IMR-90 (cell line): ENCODE data around the gene RAB27A. TPM values are rescaled to one million over a fixed set of nuclear protein-coding genes. Genes with fewer than 3 reads are reported as not detected.

ENCODE experiments used
- ATAC-seq: fragments of 200-7000 bp; cut with Tn5 transposase; 2 replicates; pipeline ENCODE4 v1.9.1; 2020; ENCODE audit warnings: low read depth, mild to moderate bottlenecking, moderate library complexity
- BruUV-seq: library from RNA; stranded (reverse); fragments of 400-500 nt; replicated peaks from 2 replicates; lab custom pipeline; 2021; lab: Mats Ljungman, UMichigan
- CTCF ChIA-PET: fragments of 300-600 bp; formaldehyde crosslinking; extraction: SDS; loops from one replicate; lab custom pipeline; 2021; ENCODE audit warnings: antibody characterized with exemption; lab: Yijun Ruan, JAX
- POLR2A ChIA-PET: fragments of 300-600 bp; sonication (Branson Sonifier 250); formaldehyde crosslinking; loops from one replicate; lab custom pipeline; 2022; ENCODE audit warnings: antibody characterized with exemption; ENCODE audit not compliant: unreplicated experiment; lab: Charles Lee
- DNase-seq: peaks from one replicate; pipeline ENCODE4 v3.0.0; 2013
- H2AFZ ChIP-seq: replicated peaks from 2 replicates; pipeline ENCODE3; 2013; ENCODE audit warnings: low read length, mild to moderate bottlenecking; ENCODE audit not compliant: poor library complexity
- H2AK5ac ChIP-seq: 2 replicates; pipeline ENCODE4 v1.6.1; 2013; ENCODE audit warnings: low read depth, low read length, inconsistent platforms
- H2AK9ac ChIP-seq: replicated peaks from 2 replicates; pipeline ENCODE3; 2013; ENCODE audit warnings: mild to moderate bottlenecking, low read depth, low read length, moderate library complexity; ENCODE audit not compliant: poor library complexity
- H2BK120ac ChIP-seq: 2 replicates; pipeline ENCODE4 v1.6.1; 2013; ENCODE audit warnings: low read depth, low read length, inconsistent platforms
- H2BK15ac ChIP-seq: 3 replicates; pipeline ENCODE4 v1.6.1; 2013; ENCODE audit warnings: low read depth, low read length, inconsistent platforms
- H2BK20ac ChIP-seq: 2 replicates; pipeline ENCODE4 v1.6.1; 2013; ENCODE audit warnings: low read depth, mild to moderate bottlenecking, inconsistent platforms, low read length, moderate library complexity
- H2BK5ac ChIP-seq: 2 replicates; pipeline ENCODE4 v1.6.1; 2013; ENCODE audit warnings: mild to moderate bottlenecking, low read depth, low read length, inconsistent platforms; ENCODE audit not compliant: poor library complexity, severe bottlenecking
- H3K14ac ChIP-seq: replicated peaks from 2 replicates; pipeline ENCODE4 v1.6.1; 2013; ENCODE audit warnings: low read depth, low read length, inconsistent platforms
- H3K18ac ChIP-seq: 2 replicates; pipeline ENCODE4 v1.6.1; 2013; ENCODE audit warnings: low read depth, low read length, control low read depth
- H3K23ac ChIP-seq: 2 replicates; pipeline ENCODE4 v1.6.1; 2013; ENCODE audit warnings: low read depth, low read length, inconsistent platforms
- H3K27ac ChIP-seq: 2 replicates; pipeline ENCODE4 v1.5.1; 2013; ENCODE audit warnings: mild to moderate bottlenecking, control low read depth, low read length; ENCODE audit not compliant: insufficient read depth
- H3K27me3 ChIP-seq: 2 replicates; pipeline ENCODE4 v1.6.1; 2013; ENCODE audit warnings: low read length; ENCODE audit not compliant: control insufficient read depth, insufficient read depth
- H3K36me3 ChIP-seq: 2 replicates; pipeline ENCODE4 v1.6.1; 2013; ENCODE audit warnings: low read length, mixed read lengths; ENCODE audit not compliant: control insufficient read depth, insufficient read depth
- H3K4ac ChIP-seq: 2 replicates; pipeline ENCODE4 v1.6.1; 2013; ENCODE audit warnings: low read depth, low read length, inconsistent platforms
- H3K4me1 ChIP-seq: 2 replicates; pipeline ENCODE4 v1.6.1; 2013; ENCODE audit warnings: low read length, mixed read lengths; ENCODE audit not compliant: control insufficient read depth, insufficient read depth
- H3K4me2 ChIP-seq: 2 replicates; pipeline ENCODE4 v1.6.1; 2013; ENCODE audit warnings: low read depth, mild to moderate bottlenecking, control low read depth, low read length, moderate library complexity
- H3K4me3 ChIP-seq: 2 replicates; pipeline ENCODE4 v1.5.1; 2013; ENCODE audit warnings: low read depth, mild to moderate bottlenecking, control low read depth, low read length, moderate library complexity; ENCODE audit not compliant: insufficient read depth
- H3K56ac ChIP-seq: 2 replicates; pipeline ENCODE4 v1.6.1; 2013; ENCODE audit warnings: low read length, inconsistent platforms; ENCODE audit not compliant: insufficient read depth; ENCODE audit errors: extremely low read depth
- H3K79me1 ChIP-seq, 2 experiments: 2 replicates each; pipeline ENCODE4 v1.6.1; 2013; ENCODE audit warnings: low read length in 2 of 2, inconsistent platforms in 1 of 2, low read depth in 1 of 2
- H3K9ac ChIP-seq: 2 replicates; pipeline ENCODE4 v1.6.1; 2013; ENCODE audit warnings: low read depth, low read length, control low read depth
- H3K9me1 ChIP-seq: 2 replicates; pipeline ENCODE4 v1.6.1; 2013; ENCODE audit warnings: low read length, inconsistent platforms; ENCODE audit not compliant: insufficient read depth
- H3K9me3 ChIP-seq: 2 replicates; pipeline ENCODE4 v1.6.1; 2013; ENCODE audit warnings: low read length; ENCODE audit not compliant: control insufficient read depth, insufficient read depth
- H4K20me1 ChIP-seq: 2 replicates; pipeline ENCODE4 v1.6.1; 2013; ENCODE audit warnings: low read length, inconsistent platforms; ENCODE audit not compliant: insufficient read depth
- H4K5ac ChIP-seq: 2 replicates; pipeline ENCODE4 v1.6.1; 2013; ENCODE audit warnings: mild to moderate bottlenecking, low read depth, low read length, control low read depth
- H4K8ac ChIP-seq, 2 experiments: 2 replicates each; pipeline ENCODE4 v1.6.1; 2013; ENCODE audit warnings: low read depth in 2 of 2, low read length in 2 of 2, control low read depth in 1 of 2, inconsistent platforms in 1 of 2
- H4K91ac ChIP-seq: 2 replicates; pipeline ENCODE4 v1.6.1; 2013; ENCODE audit warnings: low read depth, low read length, inconsistent platforms; ENCODE audit not compliant: insufficient read depth
- BHLHE40 ChIP-seq: fragments of 150-350 bp; IDR thresholded peaks from 2 replicates; pipeline ENCODE4 v1.6.1; 2016; ENCODE audit warnings: mild to moderate bottlenecking, low read depth, low read length
- CEBPB ChIP-seq: IDR thresholded peaks from 2 replicates; pipeline ENCODE4 v1.6.1; 2012; ENCODE audit warnings: low read depth, low read length, improper control_type of control experiment
- CHD1 ChIP-seq: IDR thresholded peaks from 2 replicates; pipeline ENCODE4 v1.6.1; 2012; ENCODE audit warnings: low read depth, low read length, improper control_type of control experiment
- CTCF ChIP-seq: conservative IDR thresholded peaks from 2 replicates; pipeline ENCODE4 v1.5.1; 2012; ENCODE audit warnings: mild to moderate bottlenecking, low read depth, low read length, improper control_type of control experiment
- ELK1 ChIP-seq: fragments of 150-350 bp; IDR thresholded peaks from 2 replicates; pipeline ENCODE4 v1.6.1; 2016; ENCODE audit warnings: low read depth, mild to moderate bottlenecking, low read length, moderate library complexity, borderline replicate concordance
- FOS ChIP-seq: fragments of 150-350 bp; IDR thresholded peaks from 2 replicates; pipeline ENCODE4 v1.6.1; 2016; ENCODE audit warnings: low read depth, low read length
- MAZ ChIP-seq: IDR thresholded peaks from 2 replicates; pipeline ENCODE4 v1.6.1; 2012; ENCODE audit warnings: low read depth, mild to moderate bottlenecking, low read length, improper control_type of control experiment, moderate library complexity, borderline replicate concordance
- MXI1 ChIP-seq: IDR thresholded peaks from 2 replicates; pipeline ENCODE4 v1.6.1; 2012; ENCODE audit warnings: low read depth, mild to moderate bottlenecking, low read length, moderate library complexity, borderline replicate concordance
- POLR2A ChIP-seq: IDR thresholded peaks from 2 replicates; pipeline ENCODE4 v1.6.1; 2012; ENCODE audit warnings: mild to moderate bottlenecking, low read depth, low read length
- RAD21 ChIP-seq: IDR thresholded peaks from 2 replicates; pipeline ENCODE4 v1.6.1; 2012; ENCODE audit warnings: low read length, improper control_type of control experiment
- RCOR1 ChIP-seq: IDR thresholded peaks from 2 replicates; pipeline ENCODE4 v1.6.1; 2012; ENCODE audit warnings: mild to moderate bottlenecking, low read length, improper control_type of control experiment; ENCODE audit not compliant: insufficient replicate concordance
- RFX5 ChIP-seq: IDR thresholded peaks from 2 replicates; pipeline ENCODE4 v1.8.0; 2012; ENCODE audit warnings: low read depth, mild to moderate bottlenecking, low read length, moderate library complexity
- SMC3 ChIP-seq: fragments of 150-350 bp; IDR thresholded peaks from 2 replicates; pipeline ENCODE4 v1.6.1; 2016; ENCODE audit warnings: low read depth, mild to moderate bottlenecking, antibody characterized with exemption, low read length, moderate library complexity
- USF2 ChIP-seq: fragments of 150-350 bp; IDR thresholded peaks from 2 replicates; pipeline ENCODE4 v1.6.1; 2017; ENCODE audit warnings: mild to moderate bottlenecking, antibody characterized with exemption, low read length, low read depth
- WGBS, 2 experiments: methylation state at CpG; one replicate each; pipeline versions ENCODE4 v1.1.5 to v1.1.7; 2013; ENCODE audit warnings: missing lambda C conversion rate in 2 of 2; ENCODE audit not compliant: insufficient read length in 1 of 2; ENCODE audit errors: extremely low coverage in 2 of 2; 5-methylcytosine and 5-hydroxymethylcytosine counted together
- dilution Hi-C: fragments of 300-500 bp; cut with HindIII; formaldehyde crosslinking; loops from one replicate; pipeline ENCODE4 v1.14.3; 2018; ENCODE audit warnings: low sequenced_read_pairs; ENCODE audit not compliant: unreplicated experiment
- in situ Hi-C: fragments of 300-500 bp; cut with MboI; formaldehyde crosslinking; loops from 3 replicates; pipeline ENCODE4 v1.14.3; 2019; ENCODE audit warnings: low sequenced_read_pairs, inconsistent platforms, mixed read lengths
- intact Hi-C: fragments of 100-400 bp; cut with micrococcal nuclease; formaldehyde crosslinking; loops from 2 replicates; pipeline ENCODE4 v1.10.0; 2022
- polyA plus RNA-seq, 3 experiments: library from polyadenylated mRNA; depleted of rRNA; stranded (reverse); fragments of >200 nt; gene quantifications; 2 replicates each; pipeline ENCODE4 v1.2.3, GENCODE V29; 2012; ENCODE audit warnings: low replicate concordance in 1 of 3
- total RNA-seq: library from RNA; depleted of rRNA; stranded (reverse); fragments of >200 nt; gene quantifications from 2 replicates; pipeline ENCODE4 v1.2.3, GENCODE V29; 2012

Gene RAB27A
- total and polyA plus RNA-seq, 2 of the 4 experiments (the other 2 are of a cell fraction), result 4.8 to 13.7 TPM

GRCh38 chr15:55240125-55240760 lies 49.4 kb downstream of the RAB27A start:
- no peak overlapping the region for H3K27ac ChIP-seq
- H3K4me3 ChIP-seq, result no peak overlapping the region
- intact Hi-C loops (no loop called here), in situ Hi-C loops (no loop called here), dilution Hi-C loops (no loop called here)
- no peak overlapping the region for H2BK5ac ChIP-seq
- H3K4ac ChIP-seq, result no peak overlapping the region
- H3K79me1 ChIP-seq, result peaks cover 0 to 6% of the 10 kb centered on the region in 2 experiments; a peak in 2 of 4 replicates
- POLR2A ChIA-PET, result no interaction called here
- no peak overlapping the region for H3K9ac ChIP-seq
- no peak for DNase-seq
- WGBS, 2 experiments, result 70% methylated on average over 1 of the region's 3 CpGs; no CpG with 5 or more reads in 1 of the 2 experiments
- H3K36me3 ChIP-seq, result no peaks in the 10 kb centered on the region
- CTCF ChIA-PET, result interaction anchor here (0.5 kb wide), 1 partner anchor 418 kb away, joined by 5 read pairs; no protein-coding TSS in a partner anchor
- H2BK15ac ChIP-seq, result no peak overlapping the region
- H2BK120ac ChIP-seq, result no peak overlapping the region
- no peak overlapping the region for H2AK9ac ChIP-seq
- H3K14ac ChIP-seq, result no peak overlapping the region
- H4K20me1 ChIP-seq, result no peaks in the 10 kb centered on the region
- H3K9me3 ChIP-seq, result no peaks in the 10 kb centered on the region
- peaks cover 3% of the 10 kb centered on the region; the same call in 1 of the 2 replicates for H3K9me1 ChIP-seq
- no peak overlapping the region for H3K56ac ChIP-seq
- no TSS peak for BruUV-seq
- H3K18ac ChIP-seq, result no peak overlapping the region
- H4K5ac ChIP-seq, result no peak overlapping the region
- no peak overlapping the region for H3K4me2 ChIP-seq
- H3K27me3 ChIP-seq, result no peaks in the 10 kb centered on the region
- no peak overlapping the region for H2AK5ac ChIP-seq
- no peak for TF ChIP-seq MAZ
- no peak for TF ChIP-seq RCOR1
- no peak for TF ChIP-seq CHD1
- TF ChIP-seq FOS, result no peak
- no peak for TF ChIP-seq CEBPB
- no peak for TF ChIP-seq MXI1
- no peak for TF ChIP-seq USF2
- TF ChIP-seq RFX5, result no peak
- no peak for TF ChIP-seq POLR2A
- no peak for TF ChIP-seq RAD21
- TF ChIP-seq BHLHE40, result no peak
- no peak for TF ChIP-seq ELK1
- TF ChIP-seq SMC3, result no peak
- no peak for TF ChIP-seq CTCF
- no peak overlapping the region for H3K23ac ChIP-seq
- ATAC-seq, result no peak
- no peak overlapping the region for H2BK20ac ChIP-seq
- peaks cover 2% of the 10 kb centered on the region for H3K4me1 ChIP-seq
- H2AFZ ChIP-seq, result no peak overlapping the region
- no peak overlapping the region for H4K91ac ChIP-seq
- no peak overlapping the region for H4K8ac ChIP-seq
